H9 (cell line): ENCODE data around the gene TK2. TPM values are rescaled to one million over a fixed set of nuclear protein-coding genes. Genes with fewer than 3 reads are reported as not detected.

Source experiments
- DNase-seq: peaks from one replicate; pipeline ENCODE4 v3.0.0-alpha.2; 2017
- H2AFZ ChIP-seq: one replicate; pipeline ENCODE4 v1.6.1; 2013; ENCODE audit warnings: mild to moderate bottlenecking, low read length, control low read depth, moderate library complexity
- H2AK5ac ChIP-seq: 2 replicates; pipeline ENCODE4 v1.6.1; 2013; ENCODE audit warnings: low read length, control low read depth, mixed read lengths; ENCODE audit not compliant: insufficient read length
- H2BK120ac ChIP-seq: one replicate; pipeline ENCODE4 v1.6.1; 2013; ENCODE audit warnings: low read depth, mild to moderate bottlenecking, low read length, control low read depth, inconsistent platforms; ENCODE audit not compliant: poor library complexity, severe bottlenecking
- H2BK12ac ChIP-seq: 2 replicates; pipeline ENCODE4 v1.6.1; 2013; ENCODE audit warnings: low read length, control low read depth, mixed read lengths, low read depth; ENCODE audit not compliant: insufficient read length
- H2BK15ac ChIP-seq: 2 replicates; pipeline ENCODE4 v1.6.1; 2013; ENCODE audit warnings: low read depth, low read length, control low read depth
- H2BK20ac ChIP-seq: one replicate; pipeline ENCODE4 v1.6.1; 2013; ENCODE audit warnings: low read depth, mild to moderate bottlenecking, low read length, control low read depth, inconsistent platforms; ENCODE audit not compliant: poor library complexity, severe bottlenecking
- H2BK5ac ChIP-seq: 2 replicates; pipeline ENCODE4 v1.6.1; 2013; ENCODE audit warnings: low read length, control low read depth, mixed read lengths; ENCODE audit not compliant: insufficient read length
- H3K14ac ChIP-seq: 2 replicates; pipeline ENCODE4 v1.6.1; 2013; ENCODE audit warnings: low read length, control low read depth; ENCODE audit not compliant: insufficient read depth
- H3K18ac ChIP-seq: 2 replicates; pipeline ENCODE4 v1.6.1; 2013; ENCODE audit warnings: low read depth, mild to moderate bottlenecking, mixed read lengths, low read length, control low read depth; ENCODE audit not compliant: insufficient read length
- H3K23ac ChIP-seq: 2 replicates; pipeline ENCODE4 v1.6.1; 2013; ENCODE audit warnings: low read length, control low read depth, mixed read lengths, low read depth; ENCODE audit not compliant: insufficient read length
- H3K23me2 ChIP-seq: 2 replicates; pipeline ENCODE4 v1.6.1; 2013; ENCODE audit warnings: low read depth, mild to moderate bottlenecking, mixed read lengths, low read length, control low read depth; ENCODE audit not compliant: insufficient read length, poor library complexity, severe bottlenecking
- H3K27ac ChIP-seq: 2 replicates; pipeline ENCODE4 v1.5.1; 2013; ENCODE audit warnings: low read length, control low read depth, mixed read lengths, low read depth; ENCODE audit not compliant: insufficient read length
- H3K27me3 ChIP-seq: 2 replicates; pipeline ENCODE4 v1.6.1; 2013; ENCODE audit warnings: low read length, control low read depth, inconsistent platforms; ENCODE audit not compliant: insufficient read depth
- H3K4ac ChIP-seq: 2 replicates; pipeline ENCODE4 v1.6.1; 2013; ENCODE audit warnings: low read depth, mild to moderate bottlenecking, control low read depth, inconsistent platforms, low read length, moderate library complexity
- H3K4me1 ChIP-seq: 2 replicates; pipeline ENCODE4 v1.6.1; 2013; ENCODE audit warnings: low read length, control low read depth, inconsistent platforms; ENCODE audit not compliant: insufficient read depth
- H3K4me2 ChIP-seq: 2 replicates; pipeline ENCODE4 v1.6.1; 2013; ENCODE audit warnings: low read length, control low read depth, mixed read lengths; ENCODE audit not compliant: insufficient read length, insufficient read depth
- H3K56ac ChIP-seq: 2 replicates; pipeline ENCODE4 v1.6.1; 2013; ENCODE audit warnings: low read depth, mild to moderate bottlenecking, mixed read lengths, low read length, control low read depth; ENCODE audit not compliant: insufficient read length
- H3K79me1 ChIP-seq: 2 replicates; pipeline ENCODE4 v1.6.1; 2013; ENCODE audit warnings: low read depth, mild to moderate bottlenecking, moderate library complexity, low read length, control low read depth, inconsistent platforms; ENCODE audit not compliant: insufficient read depth, poor library complexity, severe bottlenecking
- H3K79me2 ChIP-seq: 2 replicates; pipeline ENCODE4 v1.6.1; 2013; ENCODE audit warnings: low read length, control low read depth, inconsistent platforms; ENCODE audit not compliant: insufficient read depth
- H3K9ac ChIP-seq: 2 replicates; pipeline ENCODE4 v1.6.1; 2013; ENCODE audit warnings: low read length, control low read depth, mixed read lengths; ENCODE audit not compliant: insufficient read length; ENCODE audit errors: extremely low read depth
- H3K9me3 ChIP-seq: one replicate; pipeline ENCODE4 v1.6.1; 2013; ENCODE audit warnings: low read depth, low read length, inconsistent platforms; ENCODE audit not compliant: control insufficient read depth
- H3T11ph ChIP-seq: one replicate; pipeline ENCODE4 v1.6.1; 2013; ENCODE audit warnings: mild to moderate bottlenecking, low read length, control low read depth, inconsistent platforms
- H4K20me1 ChIP-seq: one replicate; pipeline ENCODE4 v1.6.1; 2013; ENCODE audit not compliant: control insufficient read depth, insufficient read length, insufficient read depth
- H4K5ac ChIP-seq: 2 replicates; pipeline ENCODE4 v1.6.1; 2013; ENCODE audit warnings: low read depth, mild to moderate bottlenecking, mixed read lengths, low read length, control low read depth; ENCODE audit not compliant: insufficient read length
- H4K8ac ChIP-seq: replicated peaks from 2 replicates; pipeline ENCODE4 v1.6.1; 2013; ENCODE audit warnings: low read length, control low read depth, mixed read lengths, low read depth; ENCODE audit not compliant: insufficient read length
- H4K91ac ChIP-seq: 2 replicates; pipeline ENCODE4 v1.6.1; 2013; ENCODE audit warnings: low read depth, mild to moderate bottlenecking, moderate library complexity, mixed read lengths, low read length, control low read depth; ENCODE audit not compliant: insufficient read length
- H3K27ac Mint-ChIP-seq, 3 experiments: 2 replicates in 2 of 3; 3 replicates in 1 of 3; pipeline ENCODE4 v1.8.0; 2020 to 2021; ENCODE audit warnings: mixed read lengths in 3 of 3, mild to moderate bottlenecking in 1 of 3, moderate library complexity in 1 of 3
- H3K27me3 Mint-ChIP-seq: 2 replicates; pipeline ENCODE4 v1.8.0; 2021; ENCODE audit warnings: low read depth, mild to moderate bottlenecking, moderate library complexity, mixed read lengths
- H3K36me3 Mint-ChIP-seq, 3 experiments: 2 replicates in 2 of 3; 3 replicates in 1 of 3; pipeline ENCODE4 v1.8.0; 2020 to 2021; ENCODE audit warnings: low read depth in 3 of 3, mixed read lengths in 3 of 3; ENCODE audit not compliant: insufficient read depth in 1 of 3
- H3K4me1 Mint-ChIP-seq, 2 experiments: 2 replicates each; pipeline ENCODE4 v1.8.0; 2020; ENCODE audit warnings: mixed read lengths in 2 of 2
- H3K4me3 Mint-ChIP-seq, 2 experiments: 2 replicates in 1 of 2; 3 replicates in 1 of 2; pipeline ENCODE4 v1.8.0; 2020 to 2021; ENCODE audit warnings: mild to moderate bottlenecking in 2 of 2, mixed read lengths in 2 of 2, moderate library complexity in 1 of 2
- H3K9me3 Mint-ChIP-seq, 2 experiments: 2 replicates in 1 of 2; 3 replicates in 1 of 2; pipeline ENCODE4 v1.8.0; 2020; ENCODE audit warnings: mild to moderate bottlenecking in 2 of 2, mixed read lengths in 2 of 2, moderate library complexity in 1 of 2
- WGBS: extraction: QIAGEN DNeasy Blood & Tissue Kit; methylation state at CpG from one replicate; pipeline ENCODE4 v1.1.7; 2013; ENCODE audit warnings: missing lambda C conversion rate, low lambda C conversion rate, mixed read lengths; ENCODE audit not compliant: insufficient read length; ENCODE audit errors: extremely low coverage; 5-methylcytosine and 5-hydroxymethylcytosine counted together
- total RNA-seq: library from RNA; stranded (reverse); gene quantifications from 2 replicates; pipeline ENCODE4 v1.2.1, GENCODE V29; 2021
- TF ChIP-seq, protein P1 (sequence below): fragments of 200-600 bp; sonication (generic); conservative IDR thresholded peaks from 3 replicates; pipeline ENCODE4 v1.8.0; 2021; ENCODE audit warnings: antibody characterized with exemption, mild to moderate bottlenecking

Gene TK2
- total RNA-seq, 1 experiment from 2014 or later, result 5.2 TPM

DNA sequence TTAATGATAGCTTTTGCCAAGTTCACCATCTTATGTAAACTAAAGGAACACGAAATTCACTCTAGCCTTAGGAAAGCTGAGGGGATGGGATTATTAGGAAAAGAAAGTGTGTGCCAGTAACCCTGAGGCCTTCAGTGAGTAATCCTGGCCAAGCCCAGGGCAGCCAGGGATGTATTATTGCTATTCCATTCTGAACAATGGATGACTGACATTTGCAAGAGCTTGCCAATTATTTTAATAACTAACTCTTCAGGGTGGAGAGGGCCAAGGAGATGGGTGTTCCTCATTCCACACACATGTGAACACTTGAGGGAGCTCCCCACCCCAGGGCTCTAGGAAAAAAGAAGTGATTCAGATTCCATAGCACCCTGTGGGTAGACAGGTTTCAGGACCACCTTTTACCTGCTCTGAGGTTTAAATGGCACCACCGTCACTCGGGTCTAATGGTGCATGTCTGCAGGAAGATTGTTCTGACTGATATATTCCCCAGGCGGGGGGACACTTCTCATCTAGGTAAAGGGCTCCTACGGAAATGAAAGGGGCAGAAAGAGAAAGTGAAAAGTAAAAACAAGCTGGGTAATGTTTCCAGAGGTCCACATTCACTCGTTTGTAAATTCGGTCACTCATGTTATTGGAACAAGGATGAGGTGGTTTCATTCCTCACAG, 41.5 kb downstream of the TK2 start:
- Mint-ChIP-seq H3K27me3 (peaks cover 5% of the 10 kb centered on the region), H3K27ac (no peak overlapping the region; a peak in 1 of 7 replicates), H3K4me1 (peaks cover 25 to 30% of the 10 kb centered on the region in 2 experiments), H3K4me3 (no peak overlapping the region), H3K9me3 (no peaks in the 10 kb centered on the region; a peak in 1 of 5 replicates), H3K36me3 (peaks cover 0 to 5% (median 2%) of the 10 kb centered on the region in 3 experiments; a peak in 1 of 7 replicates)
- no peak overlapping the region for H3T11ph ChIP-seq
- H3K27me3 ChIP-seq, result no peaks in the 10 kb centered on the region
- peaks cover 4% of the 10 kb centered on the region; the same call in 1 of the 2 replicates for H3K4me1 ChIP-seq
- H2BK5ac ChIP-seq, result no peak overlapping the region
- no peak overlapping the region for H3K4me2 ChIP-seq
- TF ChIP-seq, protein P1, sequence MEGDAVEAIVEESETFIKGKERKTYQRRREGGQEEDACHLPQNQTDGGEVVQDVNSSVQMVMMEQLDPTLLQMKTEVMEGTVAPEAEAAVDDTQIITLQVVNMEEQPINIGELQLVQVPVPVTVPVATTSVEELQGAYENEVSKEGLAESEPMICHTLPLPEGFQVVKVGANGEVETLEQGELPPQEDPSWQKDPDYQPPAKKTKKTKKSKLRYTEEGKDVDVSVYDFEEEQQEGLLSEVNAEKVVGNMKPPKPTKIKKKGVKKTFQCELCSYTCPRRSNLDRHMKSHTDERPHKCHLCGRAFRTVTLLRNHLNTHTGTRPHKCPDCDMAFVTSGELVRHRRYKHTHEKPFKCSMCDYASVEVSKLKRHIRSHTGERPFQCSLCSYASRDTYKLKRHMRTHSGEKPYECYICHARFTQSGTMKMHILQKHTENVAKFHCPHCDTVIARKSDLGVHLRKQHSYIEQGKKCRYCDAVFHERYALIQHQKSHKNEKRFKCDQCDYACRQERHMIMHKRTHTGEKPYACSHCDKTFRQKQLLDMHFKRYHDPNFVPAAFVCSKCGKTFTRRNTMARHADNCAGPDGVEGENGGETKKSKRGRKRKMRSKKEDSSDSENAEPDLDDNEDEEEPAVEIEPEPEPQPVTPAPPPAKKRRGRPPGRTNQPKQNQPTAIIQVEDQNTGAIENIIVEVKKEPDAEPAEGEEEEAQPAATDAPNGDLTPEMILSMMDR, result no peak
- no peak overlapping the region for H3K56ac ChIP-seq
- no peak overlapping the region for H4K8ac ChIP-seq
- H2BK120ac ChIP-seq, result no peak overlapping the region
- WGBS, result no CpG with 5 or more reads among the region's 7 CpGs
- H2BK15ac ChIP-seq, result no peak overlapping the region
- no peak overlapping the region for H2AK5ac ChIP-seq
- no peak overlapping the region for H3K27ac ChIP-seq
- no peaks in the 10 kb centered on the region for H3K79me1 ChIP-seq
- no peak overlapping the region for H2BK12ac ChIP-seq
- H4K20me1 ChIP-seq, result no peaks in the 10 kb centered on the region
- H3K14ac ChIP-seq, result no peak overlapping the region
- H2AFZ ChIP-seq, result no peak overlapping the region
- no peak overlapping the region for H3K4ac ChIP-seq
- H3K9ac ChIP-seq, result no peak overlapping the region
- H3K23me2 ChIP-seq, result no peaks in the 10 kb centered on the region
- DNase-seq, result no peak
- no peak overlapping the region for H4K5ac ChIP-seq
- H3K9me3 ChIP-seq, result no peaks in the 10 kb centered on the region
- H3K18ac ChIP-seq, result no peak overlapping the region
- H3K23ac ChIP-seq, result no peak overlapping the region
- H3K79me2 ChIP-seq, result no peaks in the 10 kb centered on the region
- no peak overlapping the region for H2BK20ac ChIP-seq
- no peak overlapping the region for H4K91ac ChIP-seq
